Gastrocnemius medialis (tissue), 4 donors: ENCODE measurements around the gene ZDHHC8. TPM values are rescaled to one million over a fixed set of nuclear protein-coding genes. Genes with fewer than 3 reads are reported as not detected.

Experiments
- ATAC-seq, 2 donors: fragments of 150-250 bp; one replicate each; pipeline ENCODE4 v1.9.1; 2016
- DNase-seq, 2 donors: peaks; one replicate each; pipeline ENCODE4 v3.0.0-alpha.2; 2019
- H3K27ac ChIP-seq, 4 donors: fragments of 200-600 bp; sonication (generic); 1 replicate in 1 of 4; 2 replicates in 3 of 4; pipeline ENCODE4 v1.5.1; 2016 to 2018; ENCODE audit warnings: mild to moderate bottlenecking in 2 of 4, moderate library complexity in 1 of 4
- H3K27me3 ChIP-seq, 3 donors: fragments of 200-600 bp; sonication (generic) in 2 of 3; 1 replicate in 1 of 3; 2 replicates in 2 of 3; pipeline versions ENCODE4 v1.5.1 to v1.6.0; 2016 to 2019; ENCODE audit warnings: mild to moderate bottlenecking in 1 of 3, moderate library complexity in 1 of 3
- H3K36me3 ChIP-seq, 2 donors: fragments of 200-600 bp; sonication (generic) in 1 of 2; one replicate each; pipeline ENCODE4 v1.5.1; 2017 to 2018
- H3K4me1 ChIP-seq, 2 donors: fragments of 200-600 bp; sonication (generic) in 1 of 2; one replicate each; pipeline ENCODE4 v1.5.1; 2016 to 2017; ENCODE audit warnings: mild to moderate bottlenecking in 2 of 2
- H3K4me3 ChIP-seq, 4 donors: fragments of 200-600 bp; sonication (generic) in 3 of 4; 1 replicate in 1 of 4; 2 replicates in 3 of 4; pipeline ENCODE4 v1.5.1; 2016 to 2019; ENCODE audit warnings: mild to moderate bottlenecking in 2 of 4
- H3K9me3 ChIP-seq, 3 donors: fragments of 200-600 bp; sonication (generic) in 2 of 3; 1 replicate in 1 of 3; 2 replicates in 2 of 3; pipeline ENCODE4 v1.5.1; 2016 to 2019
- CTCF ChIP-seq, 5 experiments: fragments of 450-650 bp in 3 of 5; fragments of 200-600 bp in 2 of 5; sonication (generic) in 2 of 5; IDR thresholded peaks in 4 of 5; conservative IDR thresholded peaks in 1 of 5; 1 replicate in 4 of 5; 2 replicates in 1 of 5; pipeline ENCODE4 v1.5.1; 2016 to 2019; ENCODE audit warnings: antibody characterized with exemption in 5 of 5, mild to moderate bottlenecking in 3 of 5, moderate library complexity in 3 of 5
- POLR2A ChIP-seq, 2 donors: fragments of 450-650 bp; IDR thresholded peaks; one replicate each; pipeline ENCODE4 v1.6.1; 2017; ENCODE audit warnings: antibody characterized with exemption in 2 of 2, mild to moderate bottlenecking in 2 of 2, moderate library complexity in 2 of 2
- in situ Hi-C, 4 donors: fragments of 200-750 bp; cut with MboI; loops; one replicate each; pipeline versions ENCODE4 v1.15.0 to v1.8.0; 2017; ENCODE audit warnings: low sequenced_read_pairs in 4 of 4
- intact Hi-C: fragments of 100-400 bp; cut with DNase I; formaldehyde crosslinking; loops from one replicate; pipeline ENCODE4 v1.15.1; 2023; ENCODE audit warnings: low total_unique reads
- total RNA-seq, 4 donors: library from RNA; depleted of rRNA; stranded (reverse); fragments of >200 nt; gene quantifications; one replicate each; pipeline versions ENCODE4 v1.1.0 to v1.2.3, GENCODE V29; 2016

ZDHHC8 gene
- total RNA-seq, 4 donors from 2014 or later = 7.3 to 15.8 (median 12.8) TPM

GRCh38 chr22:20179455-20180244 is 48.0 kb downstream of the ZDHHC8 start:
- no peaks in the 10 kb centered on the region for H3K36me3 ChIP-seq
- no peak overlapping the region for H3K4me3 ChIP-seq
- H3K27ac ChIP-seq = no peak overlapping the region
- in situ Hi-C loops = no loop called here
- no peaks in the 10 kb centered on the region for H3K9me3 ChIP-seq
- DNase-seq (no peak), ATAC-seq (no peak)
- no peaks in the 10 kb centered on the region for H3K4me1 ChIP-seq
- intact Hi-C loops = loop anchor here (10.0 kb wide), 1 partner anchor 65 kb away; no protein-coding TSS in a partner anchor
- TF ChIP-seq POLR2A (IDR thresholded peaks at IDR 0.05) = no peak
- no peak for TF ChIP-seq CTCF (IDR thresholded peaks at IDR 0.05 in 4 of 5, conservative IDR thresholded peaks at IDR 0.05 in 1 of 5)
- no peaks in the 10 kb centered on the region for H3K27me3 ChIP-seq

- H3K4me1 ChIP-seq = no peaks in the 10 kb centered on the region
- TF ChIP-seq POLR2A (IDR thresholded peaks at IDR 0.05) (no peak), CTCF (IDR thresholded peaks at IDR 0.05 in 4 of 5, conservative IDR thresholded peaks at IDR 0.05 in 1 of 5) (no peak)
- H3K9me3 ChIP-seq = no peaks in the 10 kb centered on the region
- no peak for DNase-seq
- no peaks in the 10 kb centered on the region for H3K27me3 ChIP-seq
- H3K36me3 ChIP-seq = no peaks in the 10 kb centered on the region
- no peak for ATAC-seq
- in situ Hi-C loops (no loop called here), intact Hi-C loops (no loop called here)
- no peak overlapping the region for H3K27ac ChIP-seq
- no peak overlapping the region for H3K4me3 ChIP-seq
Observed at GRCh38 chr22:20180245-20180630, 48.6 kb downstream of the ZDHHC8 start.

- ATAC-seq = no peak
- H3K36me3 ChIP-seq = no peaks in the 10 kb centered on the region
- DNase-seq = no peak
- intact Hi-C loops = no loop called here
- no peaks in the 10 kb centered on the region for H3K4me1 ChIP-seq
- H3K27me3 ChIP-seq = no peaks in the 10 kb centered on the region
- H3K4me3 ChIP-seq = no peak overlapping the region
- H3K27ac ChIP-seq = no peak overlapping the region
- TF ChIP-seq POLR2A (IDR thresholded peaks at IDR 0.05) (no peak), CTCF (IDR thresholded peaks at IDR 0.05 in 4 of 5, conservative IDR thresholded peaks at IDR 0.05 in 1 of 5) (no peak)
- H3K9me3 ChIP-seq = no peaks in the 10 kb centered on the region
- in situ Hi-C loops = no loop called here
Observed at GRCh38 chr22:20180640-20181039, 49.0 kb downstream of the ZDHHC8 start.

- no peak for TF ChIP-seq CTCF (IDR thresholded peaks at IDR 0.05 in 4 of 5, conservative IDR thresholded peaks at IDR 0.05 in 1 of 5)
- TF ChIP-seq POLR2A (IDR thresholded peaks at IDR 0.05) = no peak
- Histone ChIP-seq H3K4me3 (no peak overlapping the region), H3K27me3 (no peaks in the 10 kb centered on the region), H3K27ac (no peak overlapping the region), H3K9me3 (no peaks in the 10 kb centered on the region), H3K36me3 (no peaks in the 10 kb centered on the region), H3K4me1 (no peaks in the 10 kb centered on the region)
- DNase-seq (no peak), ATAC-seq (no peak)
- in situ Hi-C loops = no loop called here
- intact Hi-C loops = no loop called here
Observed at GRCh38 chr22:20181194-20181883, 49.7 kb downstream of the ZDHHC8 start.
